SK-N-SH treated with all-trans-retinoic acid at 6 μM for 48 hours (cell line): ENCODE measurements around the gene SLC51A.
A peak's percentile ranks its signal among the peaks of the same experiment; 100 is the strongest.
"Not testable (repeated sequence)": the region's sequence is repeated elsewhere in the genome, so short reads cannot be mapped to it uniquely, and the experiment has no call there.

ENCODE experiments used
- ATAC-seq: fragments of 200-7000 bp; cut with Tn5 transposase; 3 replicates; pipeline ENCODE4 v1.9.1; 2020; ENCODE audit warnings: mild to moderate bottlenecking, moderate library complexity
- ARNTL ChIP-seq: fragments of 450-650 bp; formaldehyde crosslinking; IDR thresholded peaks from 2 replicates; pipeline ENCODE4 v1.5.0; 2020; ENCODE audit warnings: low read depth, mild to moderate bottlenecking, moderate library complexity, borderline replicate concordance
- BACH2 ChIP-seq: fragments of 250-450 bp; sonication (Bioruptor Pico); IDR thresholded peaks from 2 replicates; pipeline ENCODE4 v1.9.0; 2021; ENCODE audit warnings: mild to moderate bottlenecking, borderline replicate concordance
- CREB5 ChIP-seq: fragments of 250-450 bp; sonication (Bioruptor Pico); IDR thresholded peaks from 2 replicates; pipeline ENCODE4 v1.5.1; 2020; ENCODE audit warnings: low read depth, mild to moderate bottlenecking, moderate library complexity
- CSDC2 ChIP-seq: fragments of 250-450 bp; sonication (Bioruptor Pico); IDR thresholded peaks from 2 replicates; pipeline ENCODE4 v1.5.0; 2020; ENCODE audit warnings: mild to moderate bottlenecking, moderate library complexity
- ISL1 ChIP-seq: fragments of 250-450 bp; sonication (Bioruptor Pico); IDR thresholded peaks from 2 replicates; pipeline ENCODE4 v2.1.2; 2022; ENCODE audit warnings: mild to moderate bottlenecking, moderate library complexity
- PPARA ChIP-seq: fragments of 250-450 bp; sonication (Bioruptor Pico); IDR thresholded peaks from 2 replicates; pipeline ENCODE4 v1.5.0; 2020; ENCODE audit warnings: mild to moderate bottlenecking, borderline replicate concordance
- TCF4 ChIP-seq: fragments of 250-450 bp; sonication (Bioruptor Pico); IDR thresholded peaks from 2 replicates; pipeline ENCODE4 v1.8.0; 2021; ENCODE audit warnings: mild to moderate bottlenecking, moderate library complexity, borderline replicate concordance
- TSHZ2 ChIP-seq: fragments of 250-450 bp; sonication (Bioruptor Pico); IDR thresholded peaks from 2 replicates; pipeline ENCODE4 v1.5.0; 2020; ENCODE audit warnings: mild to moderate bottlenecking, moderate library complexity
- ZC3H10 ChIP-seq: fragments of 250-450 bp; sonication (Bioruptor Pico); IDR thresholded peaks from 2 replicates; pipeline ENCODE4 v1.5.1; 2021; ENCODE audit warnings: mild to moderate bottlenecking, moderate library complexity
- ZFP3 ChIP-seq: fragments of 250-450 bp; sonication (Bioruptor Pico); IDR thresholded peaks from 2 replicates; pipeline ENCODE4 v1.5.0; 2020; ENCODE audit warnings: mild to moderate bottlenecking, moderate library complexity
- ZFP30 ChIP-seq: fragments of 450-650 bp; formaldehyde crosslinking; IDR thresholded peaks from 2 replicates; pipeline ENCODE4 v1.5.0; 2022; ENCODE audit warnings: mild to moderate bottlenecking, moderate library complexity
- ZNF70 ChIP-seq: fragments of 450-650 bp; formaldehyde crosslinking; IDR thresholded peaks from 2 replicates; pipeline ENCODE4 v1.5.0; 2020; ENCODE audit warnings: mild to moderate bottlenecking, moderate library complexity
- ZNF8 ChIP-seq: fragments of 450-650 bp; formaldehyde crosslinking; IDR thresholded peaks from 2 replicates; pipeline ENCODE4 v1.5.0; 2020; ENCODE audit warnings: mild to moderate bottlenecking, moderate library complexity
- TF ChIP-seq, protein P1 (sequence below): fragments of 250-450 bp; sonication (Bioruptor Pico); IDR thresholded peaks from 2 replicates; pipeline ENCODE4 v1.8.0; 2021; ENCODE audit warnings: low read depth, mild to moderate bottlenecking, moderate library complexity, borderline replicate concordance

SLC51A gene

GRCh38 chr3:196207159-196207832 is 9.0 kb upstream of the SLC51A start:
- TF ChIP-seq ZNF70 (CRISPR knock-in tag), result no peak
- no peak for TF ChIP-seq ZC3H10 (CRISPR knock-in tag)
- no peak for TF ChIP-seq ZNF8 (CRISPR knock-in tag)
- no peak for TF ChIP-seq CSDC2 (CRISPR knock-in tag)
- TF ChIP-seq TCF4, result no peak
- TF ChIP-seq ZFP3 (CRISPR knock-in tag), result no peak
- peak; percentile 38 for ATAC-seq

- TF ChIP-seq ARNTL (CRISPR knock-in tag) (no peak), ZFP3 (CRISPR knock-in tag) (no peak), ISL1 (CRISPR knock-in tag) (no peak)
- peak; percentile 78 for ATAC-seq
These were observed 8.3 kb upstream of the SLC51A start for GRCh38 chr3:196207833-196208607.

DNA sequence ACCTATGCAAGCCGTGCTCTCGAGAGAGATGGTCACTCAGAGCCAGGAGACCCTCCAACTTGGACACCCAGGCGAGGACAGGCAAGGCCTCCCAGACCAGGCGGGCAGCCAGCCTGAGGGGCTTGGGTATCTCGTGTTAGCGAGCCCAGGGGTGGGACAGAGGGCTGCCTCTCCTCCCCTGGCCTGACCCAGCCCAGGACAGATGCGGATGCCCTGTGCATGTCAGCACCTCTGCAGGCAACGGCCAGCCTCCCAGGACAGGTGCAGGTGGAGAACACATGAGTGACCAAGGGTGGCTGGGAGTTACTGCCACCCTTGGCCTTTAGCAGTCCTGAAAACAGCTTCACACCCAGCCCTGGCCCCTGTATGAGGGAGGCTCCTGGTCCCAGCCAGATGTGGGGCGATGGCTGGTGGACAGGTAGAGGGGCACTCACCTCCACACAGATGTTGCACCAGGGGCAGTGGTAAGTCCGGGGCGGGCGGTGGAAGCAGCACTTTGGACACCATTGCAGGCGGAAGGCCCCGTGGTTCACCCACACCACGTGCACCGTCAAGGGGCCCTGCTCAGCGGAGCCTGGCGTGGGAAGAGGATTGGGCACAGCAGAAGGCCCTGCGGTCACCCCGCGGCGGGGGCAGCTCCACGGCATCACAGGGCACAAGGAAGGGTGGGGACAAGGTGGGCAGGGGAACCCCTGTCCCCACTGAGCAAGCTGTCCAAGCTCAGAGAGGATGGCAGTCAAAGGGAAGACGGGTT is 7.2 kb upstream of the SLC51A start:
- TF ChIP-seq CSDC2 (CRISPR knock-in tag), result no peak
- TF ChIP-seq, protein P1, sequence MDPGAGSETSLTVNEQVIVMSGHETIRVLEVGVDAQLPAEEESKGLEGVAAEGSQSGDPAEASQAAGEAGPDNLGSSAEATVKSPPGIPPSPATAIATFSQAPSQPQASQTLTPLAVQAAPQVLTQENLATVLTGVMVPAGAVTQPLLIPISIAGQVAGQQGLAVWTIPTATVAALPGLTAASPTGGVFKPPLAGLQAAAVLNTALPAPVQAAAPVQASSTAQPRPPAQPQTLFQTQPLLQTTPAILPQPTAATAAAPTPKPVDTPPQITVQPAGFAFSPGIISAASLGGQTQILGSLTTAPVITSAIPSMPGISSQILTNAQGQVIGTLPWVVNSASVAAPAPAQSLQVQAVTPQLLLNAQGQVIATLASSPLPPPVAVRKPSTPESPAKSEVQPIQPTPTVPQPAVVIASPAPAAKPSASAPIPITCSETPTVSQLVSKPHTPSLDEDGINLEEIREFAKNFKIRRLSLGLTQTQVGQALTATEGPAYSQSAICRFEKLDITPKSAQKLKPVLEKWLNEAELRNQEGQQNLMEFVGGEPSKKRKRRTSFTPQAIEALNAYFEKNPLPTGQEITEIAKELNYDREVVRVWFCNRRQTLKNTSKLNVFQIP (CRISPR knock-in tag), result no peak
- no peak for TF ChIP-seq ISL1 (CRISPR knock-in tag)
- TF ChIP-seq BACH2 (CRISPR knock-in tag), result no peak
- TF ChIP-seq ZC3H10 (CRISPR knock-in tag), result no peak
- TF ChIP-seq TSHZ2 (CRISPR knock-in tag), result no peak
- no peak for TF ChIP-seq CREB5 (CRISPR knock-in tag)
- no peak for TF ChIP-seq ZNF8 (CRISPR knock-in tag)
- no peak for ATAC-seq

- not testable (repeated sequence) for ATAC-seq
These were observed 6.2 kb upstream of the SLC51A start for GRCh38 chr3:196209944-196210672.

GRCh38 chr3:196210673-196211556 is 5.4 kb upstream of the SLC51A start, which contains the start of gene ZDHHC19:
Gene ZDHHC19, minus strand, starts transcription at chr3:196211400. Its CDS starts 85 bp downstream, at chr3:196211315.
- ATAC-seq, result no peak
- no peak for TF ChIP-seq CREB5 (CRISPR knock-in tag)
- no peak for TF ChIP-seq ZNF8 (CRISPR knock-in tag)
- TF ChIP-seq ZFP30, result no peak
- no peak for TF ChIP-seq PPARA (CRISPR knock-in tag)
- TF ChIP-seq, protein P1 (CRISPR knock-in tag), result no peak
- TF ChIP-seq TSHZ2 (CRISPR knock-in tag), result no peak
- no peak for TF ChIP-seq BACH2 (CRISPR knock-in tag)
